DOHH2 (cell line): ENCODE measurements around the gene SH3RF3.

ENCODE experiments used
- CTCF ChIP-seq: fragments of 200-600 bp; sonication (generic); IDR thresholded peaks from one replicate; pipeline ENCODE4 v1.5.1; 2014; ENCODE audit warnings: antibody characterized with exemption, mild to moderate bottlenecking, low read depth, low read length; ENCODE audit not compliant: poor library complexity, severe bottlenecking
- EZH2phosphoT487 ChIP-seq: fragments of 200-600 bp; sonication (generic); IDR thresholded peaks from 2 replicates; pipeline ENCODE4 v1.6.1; 2017; ENCODE audit warnings: borderline replicate concordance, mild to moderate bottlenecking, antibody characterized with exemption, low read length, moderate library complexity, mixed read lengths

DNA sequence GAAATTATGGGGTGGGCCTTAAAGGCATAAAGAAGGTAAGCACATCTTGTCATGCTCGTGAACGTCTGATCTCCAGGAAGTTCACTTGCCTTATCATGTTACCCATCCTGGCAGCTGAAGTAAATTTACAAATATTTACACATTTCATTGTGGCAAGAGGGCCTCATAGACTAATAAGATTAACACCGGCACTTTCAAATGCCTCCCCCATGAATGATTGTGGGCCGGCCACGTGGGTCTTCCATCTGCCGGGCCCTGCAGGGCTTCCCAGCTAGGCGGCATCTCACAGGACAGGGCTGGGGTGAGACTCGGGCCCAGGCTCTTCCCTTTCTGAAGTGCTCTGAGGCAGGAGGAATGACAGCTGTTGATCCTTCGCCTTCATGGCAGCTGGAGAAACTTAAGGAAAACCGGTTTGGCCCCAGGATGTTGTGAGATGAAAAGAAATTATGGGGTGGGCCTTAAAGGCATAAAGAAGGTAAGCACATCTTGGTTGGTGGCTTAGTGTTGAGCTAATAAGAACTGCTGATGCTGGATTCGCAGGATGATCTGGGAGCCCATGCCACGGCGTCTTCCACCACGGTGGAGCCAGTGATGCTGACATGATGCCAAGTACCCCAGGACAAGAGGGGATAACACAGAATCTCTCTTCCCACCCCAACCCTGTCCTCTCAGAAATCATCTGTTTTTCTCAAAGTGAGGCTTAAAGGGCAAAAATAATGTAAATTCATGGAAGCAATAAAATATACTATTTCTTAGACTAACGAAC lies 308.5 kb downstream of the SH3RF3 start:
- TF ChIP-seq CTCF, result no peak
- TF ChIP-seq EZH2phosphoT487, result no peak
